ENCODE data around the gene GOLPH3L. TPM values are rescaled to one million over a fixed set of nuclear protein-coding genes. Genes with fewer than 3 reads are reported as not detected.

Gene GOLPH3L
- 12.8 and 19.3 TPM in 2 replicates for total RNA-seq (2016; rRNA removed; fragmentation: Illumina TruSeq; extraction: Trizol)
- total RNA-seq (2016; cell fraction: cytosol; rRNA removed; fragmentation: Illumina TruSeq; extraction: Trizol; ENCODE audit: low read depth) = 3.3 and 4.3 TPM in 2 replicates
- 12.3 and 19.1 TPM in 2 replicates for total RNA-seq (2016; cell fraction: insoluble cytoplasmic fraction; rRNA removed; fragmentation: Illumina TruSeq; extraction: Trizol)
- total RNA-seq (2016; cell fraction: membrane; rRNA removed; fragmentation: Illumina TruSeq; extraction: Trizol) = 8.7 and 9.3 TPM in 2 replicates
- 7.7 and 10.1 TPM in 2 replicates for total RNA-seq (2016; cell fraction: nucleus; rRNA removed; fragmentation: Illumina TruSeq; extraction: Trizol)
- 6.6 and 8.2 TPM in 2 replicates for polyA plus RNA-seq (2011; rRNA removed)
- polyA plus RNA-seq (2011; cell fraction: cytosol; rRNA removed) = 4.6 and 5.6 TPM in 2 replicates
- polyA plus RNA-seq (2011; cell fraction: nucleus; rRNA removed) = 1.5 and 2.1 TPM in 2 replicates
- 9.0 and 11.6 TPM in 2 replicates for polyA plus RNA-seq (2012)
- polyA plus RNA-seq (2016; cell fraction: cytosol; fragmentation: Illumina TruSeq; extraction: Trizol; ENCODE audit: low read depth) = 1.8 and 2.2 TPM in 2 replicates
- 23.2 and 27.6 TPM in 2 replicates for polyA plus RNA-seq (2016; cell fraction: insoluble cytoplasmic fraction; fragmentation: Illumina TruSeq; extraction: Trizol; ENCODE audit: low read depth)
- 5.9 and 6.0 TPM in 2 replicates for polyA plus RNA-seq (2016; cell fraction: membrane; fragmentation: Illumina TruSeq; extraction: Trizol; ENCODE audit: low read depth)
- 12.1 and 14.1 TPM in 2 replicates for polyA plus RNA-seq (2016; cell fraction: nucleus; fragmentation: Illumina TruSeq; extraction: Trizol; ENCODE audit: insufficient read depth, low read depth)
- polyA minus RNA-seq (2011; rRNA and poly(A)+ RNA removed; ENCODE audit: low replicate concordance) = 6.3 and 11.8 TPM in 2 replicates
- 12.8 and 15.2 TPM in 2 replicates for polyA minus RNA-seq (2011; cell fraction: cytosol; rRNA and poly(A)+ RNA removed)
- polyA minus RNA-seq (2011; cell fraction: nucleus; rRNA and poly(A)+ RNA removed) = 9.5 and 12.3 TPM in 2 replicates
- Bru-seq, nascent RNA = percentile 57 among the genes with signal in this experiment
- BruChase-seq, experiment 1, labeled RNA remaining after a 6-hour chase = percentile 52 among the genes with signal in this experiment
- percentile 60 among the genes with signal in this experiment for BruChase-seq, experiment 2, labeled RNA remaining after a 2-hour chase
- long read RNA-seq, experiment 1, transcript GOLPH3L-201 (5 exons, 2,999 nt) = major isoform, 8 of 12 reads
- long read RNA-seq, experiment 1, partial matches to known transcripts = 2 of 12 reads
- long read RNA-seq, experiment 1, other reads (novel, unspliced or antisense) = 2 of 12 reads
- long read RNA-seq, experiment 2, partial matches to known transcripts = 1 of 28 reads
- long read RNA-seq, experiment 2, other reads (novel, unspliced or antisense) = 23 of 28 reads

DNA sequence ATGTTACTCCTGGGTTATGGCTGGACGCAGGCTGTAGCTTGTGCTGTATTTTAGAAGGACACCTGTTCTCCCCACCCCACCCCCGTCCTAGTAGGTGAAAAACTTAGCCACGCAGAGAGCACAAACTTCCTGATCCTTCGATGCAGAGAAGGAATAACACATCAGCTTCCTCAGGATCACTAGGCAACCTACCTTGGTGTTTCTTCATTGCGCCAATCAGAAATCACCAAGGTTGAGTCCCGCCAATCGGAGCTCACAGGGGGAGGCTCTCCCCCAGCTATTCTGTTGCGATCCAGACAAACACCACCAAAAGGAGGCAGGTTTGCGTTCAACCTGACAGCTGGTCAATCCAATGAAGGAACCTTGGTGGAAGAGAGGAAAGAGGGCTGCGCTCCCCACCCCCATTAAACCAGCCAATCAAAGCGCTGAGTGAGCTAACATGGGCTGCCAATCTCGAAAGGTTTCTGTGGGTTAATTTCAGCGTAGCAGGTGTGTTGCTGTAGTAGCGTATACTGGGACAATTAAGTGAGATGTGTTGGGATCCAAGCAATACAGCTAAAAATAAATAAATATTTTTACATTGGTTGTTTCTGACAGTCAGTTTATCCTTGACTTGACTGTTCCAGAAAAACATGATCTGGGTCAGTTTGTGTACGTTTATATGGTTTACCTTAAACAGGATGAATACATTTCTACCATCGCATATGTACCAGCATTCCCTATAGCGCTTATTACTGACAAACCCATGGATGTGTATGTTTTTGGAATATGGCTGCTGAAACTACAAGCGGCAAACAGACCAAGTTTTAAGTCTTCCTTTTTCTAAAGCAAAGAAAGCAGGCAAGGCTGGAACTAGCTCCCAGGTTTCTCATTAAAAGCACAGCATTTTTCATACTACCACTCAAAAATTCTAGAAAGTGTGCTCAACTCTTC is at the start of gene GOLPH3L:
GOLPH3L (minus strand) TSS at position 160 of the 933 bp plus-strand sequence. CDS start 2,316 bp downstream, outside the sequence.
- BruUV-seq (replicated peaks) = no TSS peak
- TF ChIP-seq, protein P1, sequence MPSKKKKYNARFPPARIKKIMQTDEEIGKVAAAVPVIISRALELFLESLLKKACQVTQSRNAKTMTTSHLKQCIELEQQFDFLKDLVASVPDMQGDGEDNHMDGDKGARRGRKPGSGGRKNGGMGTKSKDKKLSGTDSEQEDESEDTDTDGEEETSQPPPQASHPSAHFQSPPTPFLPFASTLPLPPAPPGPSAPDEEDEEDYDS (CRISPR knock-in tag; IDR thresholded peaks at IDR 0.05) = peak; percentile 72; the same call in 1 of the 2 replicates
- TF ChIP-seq MIER3 (CRISPR knock-in tag; IDR thresholded peaks at IDR 0.05; ENCODE audit: borderline replicate concordance) (peak; percentile 23; the same call in 1 of the 2 replicates), FOXA1 (IDR thresholded peaks at IDR 0.05) (no peak), FOXA1 (CRISPR knock-in tag; IDR thresholded peaks at IDR 0.05) (0 out of 2 replicates have a peak, but pooled peaks have one; percentile 4), ZBTB20 (CRISPR knock-in tag; IDR thresholded peaks at IDR 0.05; ENCODE audit: borderline replicate concordance, low read depth) (no peak), POLR2A (IDR thresholded peaks at IDR 0.05; ENCODE audit: insufficient read depth in 1 of 2, low read depth in 2 of 2, low read length in 2 of 2) (peak; percentile 72 to 73), MIXL1 (CRISPR knock-in tag; IDR thresholded peaks at IDR 0.05) (peak; percentile 87), TAF1 (CRISPR knock-in tag; IDR thresholded peaks at IDR 0.05) (peak; percentile 57; the same call in 1 of the 2 replicates), HOXA9 (CRISPR knock-in tag; IDR thresholded peaks at IDR 0.05; ENCODE audit: borderline replicate concordance) (no peak), ZNF614 (CRISPR knock-in tag; IDR thresholded peaks at IDR 0.05; ENCODE audit: borderline replicate concordance) (peak; percentile 38; the same call in 1 of the 2 replicates), SUZ12 (IDR thresholded peaks at IDR 0.05; ENCODE audit: low read depth, low read length) (no peak), CBX1 (IDR thresholded peaks at IDR 0.05; ENCODE audit: low read depth) (no peak), KLF9 (CRISPR knock-in tag; IDR thresholded peaks at IDR 0.05; ENCODE audit: low read depth) (peak; percentile 41; the same call in 1 of the 2 replicates), ZSCAN20 (CRISPR knock-in tag; IDR thresholded peaks at IDR 0.05; ENCODE audit: borderline replicate concordance) (no peak), KDM5A (IDR thresholded peaks at IDR 0.05; ENCODE audit: borderline replicate concordance, low read length) (peak; percentile 82), NONO (IDR thresholded peaks at IDR 0.05) (no peak), NONO (CRISPR knock-in tag; conservative IDR thresholded peaks at IDR 0.05) (0 out of 2 replicates have a peak, but pooled peaks have one; percentile 3), ZKSCAN8 (CRISPR knock-in tag; IDR thresholded peaks at IDR 0.05; ENCODE audit: borderline replicate concordance) (no peak), POLR2G (IDR thresholded peaks at IDR 0.05; ENCODE audit: low read depth, low read length) (peak; percentile 85), TOE1 (CRISPR knock-in tag; IDR thresholded peaks at IDR 0.05) (peak; percentile 65; the same call in 1 of the 2 replicates)

More for the DNA sequence above, at the start of gene GOLPH3L:
- peak within 1 kb of the TSS; percentile 73 for H3K27ac ChIP-seq (ENCODE audit: extremely low read length, insufficient read depth, low read length)
- H3K27me3 ChIP-seq (ENCODE audit: control insufficient read depth in 1 of 2, insufficient read depth in 2 of 2, low read length in 2 of 2) = no peaks in the 10 kb centered on the region; a peak in 2 of 5 replicates
- DNase-seq (ENCODE audit: low spot score) (peak; percentile 99), ATAC-seq (peak; percentile 100), FAIRE-seq (peak; percentile 100)
- 0 out of 2 replicates have a peak, but pooled peaks cover 17% of the 10 kb centered on the region for H3K4me1 ChIP-seq (ENCODE audit: insufficient read depth, low read length)
- peaks cover 10% of the 10 kb centered on the region for H3K79me2 ChIP-seq (ENCODE audit: insufficient read depth, low read length)
- CTCF ChIA-PET (ENCODE audit: low intra/inter-chr PET ratio, low total read pairs) = no interaction called here
- intact Hi-C loops (cut with micrococcal nuclease; ENCODE audit: unreplicated experiment) (loop anchor here (2.0 to 10.0 kb wide), 3 partner anchors 72 to 135 kb away; partner anchors contain the start of gene ENSA), in situ Hi-C loops (cut with HindIII; ENCODE audit: extremely low pct_ligation_motif_present, low pct_unique_long_range_greater_than_20kb) (no loop called here)
- H3K4me3 ChIP-seq (replicated peaks in 1 of 3; ENCODE audit: insufficient read depth in 1 of 3, low read depth in 2 of 3, low read length in 3 of 3) = peak within 1 kb of the TSS; percentile 73 to 99 (median 83)
- H3K36me3 ChIP-seq (replicated peaks in 1 of 2; ENCODE audit: control insufficient read depth in 1 of 2, insufficient read depth in 2 of 2, low read length in 2 of 2) = peaks cover 2 to 21% of the 10 kb centered on the region in 2 experiments; a peak in 4 of 5 replicates
- POLR2A ChIA-PET = interaction anchor here (0.8 to 2.9 kb wide), 21 partner anchors 10 to 630 kb away, joined by 3 to 17 read pairs (median 4); partner anchors contain the start of genes ADAMTSL4, ANXA9, ENSA and FALEC
- peak within 1 kb of the TSS; percentile 95 for H3K4me2 ChIP-seq (ENCODE audit: low read depth, low read length)
- H4K20me1 ChIP-seq (ENCODE audit: insufficient read depth, low read length) = no peaks in the 10 kb centered on the region
- WGBS (ENCODE audit: low lambda C conversion rate) = 0% methylated on average over 18 of the region's 18 CpGs
- peak within 1 kb of the TSS; percentile 100 for H2AFZ ChIP-seq (ENCODE audit: low read length)
- H3K9me3 ChIP-seq (ENCODE audit: low read length) = no peaks in the 10 kb centered on the region
- H3K9ac ChIP-seq (ENCODE audit: insufficient read depth, low read depth, low read length) = peak within 1 kb of the TSS; percentile 67
